K562 (cell line): ENCODE measurements around the gene MYL3. TPM values are rescaled to one million over a fixed set of nuclear protein-coding genes. Genes with fewer than 3 reads are reported as not detected.

Experiments used
- ATAC-seq: fragments of 200-7000 bp; cut with Tn5 transposase; 3 replicates; pipeline ENCODE4 v1.9.1; 2020; ENCODE audit warnings: moderate library complexity
- BruUV-seq: library from RNA; stranded (reverse); fragments of 400-500 nt; replicated peaks from 2 replicates; lab custom pipeline; 2021; lab: Mats Ljungman, UMichigan
- CTCF ChIA-PET: fragments of 300-600 bp; formaldehyde crosslinking; extraction: SDS; loops from one replicate; lab custom pipeline; 2021; ENCODE audit warnings: low intra/inter-chr PET ratio; lab: Yijun Ruan, JAX
- POLR2A ChIA-PET: fragments of 300-600, 350-650 bp; sonication (Branson Sonifier 250); formaldehyde crosslinking; extraction: SDS; loops from one replicate; lab custom pipeline; 2021; ENCODE audit warnings: antibody characterized with exemption, inconsistent platforms; lab: Yijun Ruan, JAX
- DNase-seq, 4 experiments: peaks; one replicate each; pipeline versions ENCODE4 v3.0.0 to v3.0.0-alpha.2; 2011 to 2018; ENCODE audit warnings: low spot score in 3 of 4, mixed read lengths in 3 of 4; ENCODE audit errors: extremely low read depth in 1 of 4
- FAIRE-seq: peaks from 2 replicates; lab custom pipeline; 2011; peaks lifted over from hg19 to GRCh38; lab: Jason Lieb, UNC
- H2AFZ ChIP-seq: 2 replicates; pipeline ENCODE4 v1.6.0; 2011; ENCODE audit warnings: low read depth, low read length, control low read depth, inconsistent platforms
- H3K27ac ChIP-seq: fragments of 200-600 bp; 3 replicates; pipeline ENCODE4 v1.8.0; 2011; ENCODE audit warnings: low read depth, mild to moderate bottlenecking, control low read depth, inconsistent platforms, low read length, moderate library complexity, mixed read lengths; ENCODE audit errors: extremely low read depth
- H3K27me3 ChIP-seq, 2 experiments: fragments of 300-600 bp in 1 of 2; 2 replicates in 1 of 2; 3 replicates in 1 of 2; pipeline versions ENCODE4 v1.6.0 to v1.8.0; 2011; ENCODE audit warnings: inconsistent platforms in 2 of 2, low read length in 2 of 2, mild to moderate bottlenecking in 1 of 2, mixed read lengths in 1 of 2, moderate library complexity in 1 of 2; ENCODE audit not compliant: control insufficient read depth in 2 of 2, insufficient read depth in 2 of 2
- H3K36me3 ChIP-seq: fragments of 300-600 bp; 3 replicates; pipeline ENCODE4 v1.8.0; 2011; ENCODE audit warnings: mild to moderate bottlenecking, low read length, inconsistent platforms; ENCODE audit not compliant: control insufficient read depth, insufficient read depth
- H3K4me1 ChIP-seq, 2 experiments: fragments of 200-600 bp in 1 of 2; replicated peaks in 1 of 2; 2 replicates in 1 of 2; 3 replicates in 1 of 2; pipeline versions ENCODE4 v1.5.1 to v1.8.0; 2011; ENCODE audit warnings: inconsistent platforms in 2 of 2, low read length in 2 of 2, mild to moderate bottlenecking in 1 of 2, mixed read lengths in 1 of 2, moderate library complexity in 1 of 2; ENCODE audit not compliant: control insufficient read depth in 2 of 2, insufficient read depth in 2 of 2
- H3K4me2 ChIP-seq: 2 replicates; pipeline ENCODE4 v1.6.1; 2011; ENCODE audit warnings: low read length, control low read depth, inconsistent platforms, mixed read lengths; ENCODE audit not compliant: insufficient read depth
- H3K4me3 ChIP-seq: fragments of 200-600 bp; sonication (generic), shearing (Covaris generic); 2 replicates; pipeline ENCODE4 v1.5.1; 2016; ENCODE audit warnings: control low read depth, inconsistent platforms
- H3K79me2 ChIP-seq: fragments of 200-600 bp; 3 replicates; pipeline ENCODE4 v1.8.0; 2011; ENCODE audit warnings: low read length, inconsistent platforms; ENCODE audit not compliant: control insufficient read depth, insufficient read depth
- H3K9ac ChIP-seq, 2 experiments: 2 replicates each; pipeline versions ENCODE4 v1.6.0 to v1.6.1; 2011; ENCODE audit warnings: low read depth in 2 of 2, low read length in 2 of 2, control low read depth in 1 of 2, inconsistent platforms in 1 of 2, mild to moderate bottlenecking in 1 of 2, mixed read lengths in 1 of 2; ENCODE audit not compliant: insufficient read depth in 1 of 2
- H3K9me1 ChIP-seq: one replicate; pipeline ENCODE4 v1.6.0; 2011; ENCODE audit warnings: inconsistent platforms, mild to moderate bottlenecking, low read length, moderate library complexity; ENCODE audit not compliant: control insufficient read depth, insufficient read depth
- H3K9me3 ChIP-seq: replicated peaks from 2 replicates; pipeline ENCODE4 v1.5.1; 2011; ENCODE audit warnings: low read depth, low read length, inconsistent platforms; ENCODE audit not compliant: control insufficient read depth, insufficient read depth
- H4K20me1 ChIP-seq: replicated peaks from 2 replicates; pipeline ENCODE4 v1.6.1; 2011; ENCODE audit warnings: low read length, inconsistent platforms, mixed read lengths; ENCODE audit not compliant: control insufficient read depth, insufficient read depth
- CBFA2T3 ChIP-seq: fragments of 450-650 bp; IDR thresholded peaks from 2 replicates; pipeline ENCODE4 v1.6.1; 2017
- FOXM1 ChIP-seq, 2 experiments: fragments of 450-650 bp in 1 of 2; sonication (generic) in 1 of 2; formaldehyde crosslinking in 1 of 2; IDR thresholded peaks; 2 replicates each; pipeline versions ENCODE4 v1.6.1 to v1.9.0; 2017 to 2022; ENCODE audit warnings: low read depth in 2 of 2, mild to moderate bottlenecking in 2 of 2, missing genetic modification reagents in 1 of 2, moderate library complexity in 1 of 2
- STAT5A ChIP-seq: IDR thresholded peaks from 2 replicates; pipeline ENCODE4 v1.6.1; 2012; ENCODE audit warnings: low read length, inconsistent platforms, borderline replicate concordance
- STAT5B ChIP-seq: fragments of 250-450 bp; sonication (Bioruptor Pico); IDR thresholded peaks from 2 replicates; pipeline ENCODE4 v1.8.0; 2021; ENCODE audit warnings: mild to moderate bottlenecking, inconsistent platforms
- WGBS: fragments of 100-300 bp; shearing (Covaris generic); methylation state at CpG from one replicate; pipeline ENCODE4 v1.1.6; 2016; ENCODE audit warnings: low coverage, mixed read lengths; ENCODE audit not compliant: insufficient coverage; ENCODE audit errors: missing lambda C conversion rate; 5-methylcytosine and 5-hydroxymethylcytosine counted together
- in situ Hi-C: fragments of 300-500 bp; cut with MboI; formaldehyde crosslinking; loops from 4 replicates; pipeline ENCODE4 v1.15.0; 2018; ENCODE audit warnings: inconsistent platforms, mixed read lengths
- intact Hi-C: fragments of 100-400 bp; cut with micrococcal nuclease; formaldehyde crosslinking; loops from 2 replicates; pipeline ENCODE4 v1.14.2; 2022
- polyA plus RNA-seq, 8 experiments: library from polyadenylated mRNA; depleted of rRNA in 4 of 8; stranded (reverse) in 5 of 8; unstranded in 3 of 8; fragments of >200 nt; fragmentation: Nextera tagmentation in 2 of 8; fragmentation: Illumina TruSeq in 1 of 8; extraction: Ambion mirVana in 2 of 8; extraction: Trizol in 1 of 8; gene quantifications; 2 replicates each; pipeline versions ENCODE4 v1.2.1 to v1.2.3, GENCODE V29; 2011 to 2014; ENCODE audit warnings: inconsistent platforms in 1 of 8, missing spikeins in 1 of 8
- total RNA-seq, 7 experiments: library from RNA; depleted of rRNA in 6 of 7; stranded (reverse); fragments of >200 nt in 6 of 7; fragmentation: Illumina TruSeq in 2 of 7; extraction: Trizol in 2 of 7; gene quantifications; 2 replicates each; pipeline versions ENCODE4 v1.2.1 to v1.2.3, GENCODE V29; 2011 to 2021; ENCODE audit warnings: low replicate concordance in 1 of 7
- TF ChIP-seq, protein P1 (sequence below): IDR thresholded peaks from 2 replicates; pipeline ENCODE4 v1.6.1; 2016; ENCODE audit warnings: missing genetic modification characterization, missing compliant biosample characterization
- TF ChIP-seq, protein P2 (sequence below): fragments of 450-650 bp; IDR thresholded peaks from 2 replicates; pipeline ENCODE4 v1.6.1; 2016; ENCODE audit warnings: antibody characterized with exemption

MYL3 gene
- total and polyA plus RNA-seq, 9 of the 15 experiments (the other 6 are each of a cell fraction or from before 2014, with no cell fraction given): 0.14 to 0.45 TPM; not detected in 7

DNA sequence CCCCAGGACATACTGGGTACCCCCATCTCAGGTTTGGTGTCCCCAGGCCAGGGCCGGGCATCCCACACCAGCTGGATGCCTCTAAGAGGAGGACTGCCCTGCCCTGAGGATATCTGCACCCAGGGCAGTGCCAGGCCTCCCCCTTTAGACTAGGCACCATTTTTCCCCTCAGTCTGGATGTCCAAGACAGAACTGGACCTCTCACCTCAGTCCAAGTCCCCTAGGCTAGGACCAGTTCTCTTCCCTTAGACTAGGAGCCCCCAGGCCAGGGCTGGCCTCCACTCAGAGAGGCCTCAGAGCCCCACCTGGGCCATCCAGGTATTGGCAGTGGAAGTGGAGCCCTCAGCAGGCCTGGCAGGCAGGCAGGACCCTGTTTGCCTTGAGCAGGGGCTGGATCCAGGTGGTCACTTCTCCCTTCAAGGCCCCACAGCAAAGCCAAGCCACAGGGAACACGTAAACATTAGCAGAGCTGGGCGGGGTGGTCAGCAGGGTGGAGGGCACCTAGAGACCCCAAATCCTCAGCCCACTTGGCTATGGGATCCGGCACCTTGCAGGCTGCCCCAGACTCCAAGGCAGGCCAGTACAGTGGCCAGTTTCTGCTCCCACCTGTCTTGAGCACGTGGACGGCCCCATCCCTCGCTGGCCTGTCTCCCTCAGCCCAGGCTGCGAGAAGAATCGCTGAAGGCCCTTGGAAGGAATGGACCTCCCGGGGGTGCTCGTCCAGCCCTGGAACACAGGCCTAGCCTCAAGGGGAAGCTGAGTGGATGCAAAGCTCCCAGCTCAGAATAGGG, 42.6 kb upstream of the MYL3 start:
- intact Hi-C loops (no loop called here), in situ Hi-C loops (no loop called here)
- TF ChIP-seq STAT5A: no peak
- peak overlapping the region in 1 of 2 experiments; percentile 31; a peak in 1 of 4 replicates for H3K9ac ChIP-seq
- WGBS: 5% methylated on average over 11 of the region's 11 CpGs
- H3K79me2 ChIP-seq: no peaks in the 10 kb centered on the region
- H3K4me3 ChIP-seq: no peak overlapping the region
- peaks cover 3% of the 10 kb centered on the region for H4K20me1 ChIP-seq
- H3K4me1 ChIP-seq: peaks cover 0 to 46% of the 10 kb centered on the region in 2 experiments; a peak in 4 of 5 replicates
- peaks cover 4% of the 10 kb centered on the region for H3K9me1 ChIP-seq
- H3K36me3 ChIP-seq: no peaks in the 10 kb centered on the region
- POLR2A ChIA-PET: interaction anchor here (0.6 to 0.7 kb wide), 2 partner anchors 11 to 64 kb away, joined by 3 to 4 read pairs; no protein-coding TSS in a partner anchor
- no peak for DNase-seq
- ATAC-seq: no peak
- H3K9me3 ChIP-seq: no peaks in the 10 kb centered on the region
- peaks cover 5 to 28% of the 10 kb centered on the region in 2 experiments; a peak in 3 of 5 replicates for H3K27me3 ChIP-seq
- H3K4me2 ChIP-seq: no peak overlapping the region
- FAIRE-seq: no peak
- H2AFZ ChIP-seq: no peak overlapping the region
- no peak overlapping the region for H3K27ac ChIP-seq
- no TSS peak for BruUV-seq
- CTCF ChIA-PET: no interaction called here

DNA sequence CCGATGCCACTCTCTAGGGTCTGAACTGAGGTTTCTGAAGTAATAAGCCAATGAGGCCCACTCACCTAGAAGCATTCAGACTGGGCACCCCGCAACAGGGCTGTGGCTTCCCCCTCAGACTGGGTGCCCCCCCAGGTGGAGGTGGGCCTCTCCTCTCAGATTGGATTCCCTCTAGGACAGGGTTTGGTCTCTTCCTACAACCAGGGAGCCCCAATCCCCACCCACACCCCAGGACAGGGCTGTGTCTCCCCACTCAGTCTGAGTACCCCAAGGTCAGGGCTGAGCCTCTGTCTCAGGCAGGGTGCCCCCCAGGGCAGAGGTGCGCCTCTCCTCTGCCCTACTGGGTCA, 41.9 kb upstream of the MYL3 start:
- in situ Hi-C loops: no loop called here
- Histone ChIP-seq H3K27me3 (peaks cover 5 to 35% of the 10 kb centered on the region in 2 experiments; a peak in 3 of 5 replicates), H3K9me1 (peaks cover 4% of the 10 kb centered on the region), H3K27ac (no peak overlapping the region), H3K4me2 (no peak overlapping the region), H3K79me2 (no peaks in the 10 kb centered on the region), H3K36me3 (no peaks in the 10 kb centered on the region), H3K9ac (peak overlapping the region in 1 of 2 experiments; percentile 8; a peak in 1 of 4 replicates), H4K20me1 (peaks cover 6% of the 10 kb centered on the region), H3K9me3 (no peaks in the 10 kb centered on the region), H3K4me1 (peaks cover 0 to 46% of the 10 kb centered on the region in 2 experiments; a peak in 4 of 5 replicates), H3K4me3 (no peak overlapping the region), H2AFZ (no peak overlapping the region)
- no peak for DNase-seq
- intact Hi-C loops: no loop called here
- FAIRE-seq: no peak
- ChIA-PET POLR2A (no interaction called here), CTCF (no interaction called here)
- WGBS: 3% methylated on average over 3 of the region's 3 CpGs
- no TSS peak for BruUV-seq
- no peak for ATAC-seq
- TF ChIP-seq, protein P1, sequence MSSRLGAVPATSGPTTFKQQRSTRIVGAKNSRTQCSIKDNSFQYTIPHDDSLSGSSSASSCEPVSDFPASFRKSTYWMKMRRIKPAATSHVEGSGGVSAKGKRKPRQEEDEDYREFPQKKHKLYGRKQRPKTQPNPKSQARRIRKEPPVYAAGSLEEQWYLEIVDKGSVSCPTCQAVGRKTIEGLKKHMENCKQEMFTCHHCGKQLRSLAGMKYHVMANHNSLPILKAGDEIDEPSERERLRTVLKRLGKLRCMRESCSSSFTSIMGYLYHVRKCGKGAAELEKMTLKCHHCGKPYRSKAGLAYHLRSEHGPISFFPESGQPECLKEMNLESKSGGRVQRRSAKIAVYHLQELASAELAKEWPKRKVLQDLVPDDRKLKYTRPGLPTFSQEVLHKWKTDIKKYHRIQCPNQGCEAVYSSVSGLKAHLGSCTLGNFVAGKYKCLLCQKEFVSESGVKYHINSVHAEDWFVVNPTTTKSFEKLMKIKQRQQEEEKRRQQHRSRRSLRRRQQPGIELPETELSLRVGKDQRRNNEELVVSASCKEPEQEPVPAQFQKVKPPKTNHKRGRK (tag): no peak
- TF ChIP-seq, protein P2, sequence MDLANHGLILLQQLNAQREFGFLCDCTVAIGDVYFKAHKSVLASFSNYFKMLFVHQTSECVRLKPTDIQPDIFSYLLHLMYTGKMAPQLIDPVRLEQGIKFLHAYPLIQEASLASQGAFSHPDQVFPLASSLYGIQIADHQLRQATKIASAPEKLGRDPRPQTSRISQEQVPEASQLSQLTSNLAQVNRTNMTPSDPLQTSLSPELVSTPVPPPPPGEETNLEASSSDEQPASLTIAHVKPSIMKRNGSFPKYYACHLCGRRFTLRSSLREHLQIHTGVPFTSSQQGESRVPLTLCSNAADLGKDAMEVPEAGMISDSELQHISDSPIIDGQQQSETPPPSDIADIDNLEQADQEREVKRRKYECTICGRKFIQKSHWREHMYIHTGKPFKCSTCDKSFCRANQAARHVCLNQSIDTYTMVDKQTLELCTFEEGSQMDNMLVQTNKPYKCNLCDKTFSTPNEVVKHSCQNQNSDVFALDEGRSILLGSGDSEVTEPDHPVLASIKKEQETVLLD: no peak
- TF ChIP-seq CBFA2T3: no peak
- TF ChIP-seq STAT5B (CRISPR knock-in tag): no peak
- no peak for TF ChIP-seq FOXM1 (IDR thresholded peaks at IDR 0.05; ENCODE audit: low read depth)
- TF ChIP-seq FOXM1 (CRISPR knock-in tag; IDR thresholded peaks at IDR 0.05; ENCODE audit: low read depth): no peak
